Astrocyte (in vitro differentiated cells and primary cell): ENCODE measurements around the gene CACNA1E.

ENCODE experiments used
- CTCF ChIP-seq: IDR thresholded peaks from 2 replicates; pipeline ENCODE4 v1.5.1; 2011; ENCODE audit warnings: low read depth, mild to moderate bottlenecking, inconsistent platforms, low read length, moderate library complexity; ENCODE audit not compliant: insufficient read depth
- EZH2 ChIP-seq: IDR thresholded peaks from 2 replicates; pipeline ENCODE4 v1.6.1; 2012; ENCODE audit warnings: mild to moderate bottlenecking, low read length, inconsistent platforms; ENCODE audit not compliant: insufficient read depth

- no peak for TF ChIP-seq EZH2
- TF ChIP-seq CTCF: no peak
Measured at GRCh38 chr1:181469829-181470228, 13.5 kb upstream of the CACNA1E start.
